Right renal cortex interstitium (tissue), 3 donors: ENCODE measurements around the gene PPP2R2D. TPM values are rescaled to one million over a fixed set of nuclear protein-coding genes. Genes with fewer than 3 reads are reported as not detected.
"Not testable (repeated sequence)": the region's sequence is repeated elsewhere in the genome, so short reads cannot be mapped to it uniquely, and the experiment has no call there.

Experiments
- DNase-seq, 3 donors: peaks; one replicate each; pipeline ENCODE4 v3.0.0-alpha.2; 2013; ENCODE audit warnings: low read depth in 3 of 3, low spot score in 2 of 3
- polyA plus RNA-seq, 3 donors: library from polyadenylated mRNA; unstranded; fragments of 120-200 nt; gene quantifications; one replicate each; pipeline ENCODE4 v1.2.1, GENCODE V29; 2013; ENCODE audit not compliant: insufficient read length in 3 of 3

PPP2R2D gene
- polyA plus RNA-seq, 3 donors = 37.5 to 43.8 (median 43.5) TPM

DNA sequence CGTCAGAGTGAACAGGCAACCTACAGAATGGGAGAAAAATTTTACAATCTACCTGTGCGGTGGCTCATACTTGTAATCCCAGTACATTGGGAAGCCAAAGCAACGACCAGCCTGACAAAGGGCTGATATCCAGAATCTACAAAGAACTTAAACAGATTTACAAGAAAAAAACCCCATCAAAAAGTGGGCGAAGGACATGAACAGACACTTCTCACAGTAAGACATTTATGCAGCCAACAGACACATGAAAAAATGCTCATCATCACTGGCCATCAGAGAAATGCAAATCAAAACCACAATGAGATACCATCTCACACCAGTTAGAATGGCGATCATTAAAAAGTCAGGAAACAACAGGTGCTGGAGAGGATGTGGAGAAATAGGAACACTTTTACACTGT lies 86.5 kb downstream of the PPP2R2D start:
- not testable (repeated sequence) for DNase-seq

GRCh38 chr10:131987786-131988185 lies 87.0 kb downstream of the PPP2R2D start:
- not testable (repeated sequence) for DNase-seq

GRCh38 chr10:131991726-131992125 lies 90.9 kb downstream of the PPP2R2D start:
- DNase-seq = no peak

DNA sequence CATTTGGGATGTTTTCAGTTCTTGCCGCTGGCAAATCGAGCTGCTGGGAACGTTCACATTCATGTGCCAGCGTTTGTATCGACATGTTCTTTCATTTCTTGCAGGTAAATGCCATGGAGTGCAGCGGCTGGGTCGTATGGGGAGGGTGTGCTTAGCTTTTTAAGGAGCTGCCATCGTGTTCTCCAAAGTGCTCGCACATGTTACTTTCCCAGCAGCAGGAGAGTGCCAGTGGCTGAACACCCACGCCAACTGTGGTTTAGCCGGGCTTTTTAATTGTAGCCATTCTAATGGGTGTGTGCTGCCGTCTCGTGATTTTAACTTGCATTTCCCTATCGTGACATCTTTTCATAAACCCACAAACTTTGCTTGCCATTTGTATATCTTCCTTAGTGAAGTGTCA lies 92.5 kb downstream of the PPP2R2D start:
- no peak for DNase-seq

DNA sequence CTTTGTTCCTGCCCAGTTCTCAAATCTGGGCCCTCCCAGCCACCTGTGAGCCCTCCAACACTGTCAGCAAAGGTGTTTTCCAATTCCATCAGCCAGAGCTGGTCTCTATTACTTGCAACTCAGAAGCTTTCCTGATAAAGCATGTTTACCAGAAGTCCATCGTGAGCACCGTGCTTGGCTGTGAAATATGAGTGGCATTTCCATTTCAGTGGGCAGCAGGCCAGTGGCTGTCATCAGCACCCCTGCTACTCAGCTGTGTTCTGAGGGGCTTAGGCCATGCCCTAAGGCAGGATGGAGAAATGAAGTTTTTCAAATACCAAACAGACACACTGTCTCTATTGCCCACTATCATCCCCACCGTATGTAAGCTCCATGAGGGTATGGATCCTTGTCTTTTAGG lies 93.6 kb downstream of the PPP2R2D start:
- no peak for DNase-seq

GRCh38 chr10:131996466-131997365 lies 95.9 kb downstream of the PPP2R2D start:
- no peak for DNase-seq

DNA sequence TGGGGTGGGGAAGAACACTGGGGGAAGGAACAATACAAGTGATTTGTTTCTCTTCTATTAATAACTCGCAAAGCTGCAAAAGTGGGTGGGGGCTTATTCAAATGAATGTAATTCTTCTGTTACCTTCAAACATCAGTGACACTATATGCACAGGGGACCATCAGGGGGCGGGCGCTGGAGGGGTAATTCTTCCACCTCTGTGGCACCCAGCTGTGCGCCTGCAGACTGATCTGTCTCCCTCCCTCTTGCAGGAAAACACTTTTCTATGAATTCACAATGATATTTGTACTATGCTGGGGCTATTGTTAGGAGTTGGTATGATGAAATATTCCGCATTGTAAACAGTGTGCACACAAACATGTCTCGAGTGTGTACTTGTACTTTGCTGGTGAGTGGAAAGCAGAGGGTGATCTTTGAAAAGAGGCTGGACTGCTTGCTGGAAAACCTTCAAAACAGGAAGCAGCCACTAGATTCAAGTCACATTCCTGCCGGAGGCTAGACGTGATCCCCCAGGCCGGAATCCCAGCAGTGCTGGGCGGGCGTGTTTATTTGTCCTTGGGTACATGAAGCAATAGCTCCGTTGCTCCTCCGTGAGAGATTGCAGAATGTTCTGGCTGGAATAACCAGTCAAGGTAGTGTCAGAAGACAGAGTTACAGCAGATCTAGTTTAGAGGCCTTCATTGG lies 96.7 kb downstream of the PPP2R2D start:
- no peak for DNase-seq

DNA sequence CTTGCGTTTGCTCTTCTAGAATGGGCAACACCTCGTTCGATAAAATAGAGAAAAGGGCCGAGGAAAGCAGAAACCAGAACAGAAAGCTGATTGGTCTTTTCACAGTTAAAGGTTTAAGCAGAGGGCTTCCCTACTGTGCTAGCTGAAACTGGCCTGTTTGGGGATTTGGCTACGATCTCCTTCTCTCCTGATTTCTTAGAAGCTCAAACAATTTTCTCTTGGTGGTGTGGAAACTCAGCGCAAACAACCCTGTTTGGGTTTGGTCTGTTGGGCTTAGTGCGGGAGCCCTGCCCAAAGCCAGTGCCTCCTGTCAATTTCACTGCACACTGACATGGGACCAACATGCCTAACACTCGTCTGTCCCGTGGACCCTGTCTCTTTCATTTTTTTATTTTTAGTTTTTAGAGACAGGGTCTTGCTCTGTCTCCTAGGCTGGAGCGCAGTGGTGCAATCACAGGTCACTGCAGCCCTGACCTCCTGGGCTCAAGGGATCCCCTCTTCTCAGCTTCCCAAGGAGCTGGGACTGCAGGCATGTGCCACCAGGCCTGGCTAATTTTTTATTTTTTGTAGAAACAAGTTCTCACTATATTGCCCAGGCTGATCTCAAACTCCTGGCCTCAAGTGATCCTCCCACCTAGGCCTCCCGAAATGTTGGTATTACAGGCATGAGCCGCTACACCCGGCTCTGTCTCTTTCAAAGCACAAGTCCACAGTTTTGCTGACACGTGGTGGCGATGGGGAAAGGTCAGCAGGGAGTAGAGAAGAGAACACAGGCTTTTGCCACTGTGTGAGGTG lies 97.4 kb downstream of the PPP2R2D start:
- DNase-seq = no peak

DNA sequence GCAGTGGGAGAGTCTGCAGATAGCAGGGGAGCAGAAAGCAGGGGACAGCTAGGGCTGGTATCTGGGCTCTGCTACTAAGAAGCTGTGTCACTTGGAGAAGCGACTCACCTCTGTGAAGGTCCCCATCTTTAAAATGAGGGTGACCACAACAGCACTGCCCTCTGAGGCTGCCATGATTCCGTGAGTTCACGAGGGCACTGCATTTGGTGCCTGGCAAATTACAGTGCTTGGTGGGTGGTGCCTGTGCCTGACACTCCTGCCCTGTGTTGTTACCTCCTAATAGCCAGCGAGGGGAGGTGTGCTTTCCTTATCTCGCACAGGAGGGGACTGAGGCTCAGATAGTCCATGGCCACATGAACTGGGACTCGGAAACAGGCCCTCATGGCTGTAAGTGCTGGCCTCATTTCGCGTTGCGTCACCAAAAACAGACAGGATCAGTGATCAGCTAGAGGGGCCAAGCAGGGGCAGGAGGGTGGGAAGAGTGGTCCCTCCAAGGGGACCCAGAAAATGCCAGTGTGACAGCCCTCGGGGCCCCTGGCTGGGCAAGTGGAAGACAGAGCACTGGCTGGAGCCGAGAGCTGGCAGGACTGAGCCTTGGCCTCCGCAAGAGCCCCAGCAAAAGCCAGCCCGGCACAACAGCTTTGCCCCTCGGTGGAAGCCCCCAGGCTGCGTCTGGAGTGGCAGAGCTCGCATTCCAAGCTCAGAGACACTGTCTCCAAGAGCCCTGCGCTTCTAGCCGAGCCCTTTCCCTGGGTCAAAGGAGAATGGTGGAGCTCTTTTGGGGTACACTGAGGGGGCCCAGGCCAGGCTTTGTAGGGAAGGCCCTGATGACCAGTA lies 98.3 kb downstream of the PPP2R2D start:
- DNase-seq = no peak

- DNase-seq = no peak
These were observed 100.6 kb downstream of the PPP2R2D start for GRCh38 chr10:132001238-132001972.

DNA sequence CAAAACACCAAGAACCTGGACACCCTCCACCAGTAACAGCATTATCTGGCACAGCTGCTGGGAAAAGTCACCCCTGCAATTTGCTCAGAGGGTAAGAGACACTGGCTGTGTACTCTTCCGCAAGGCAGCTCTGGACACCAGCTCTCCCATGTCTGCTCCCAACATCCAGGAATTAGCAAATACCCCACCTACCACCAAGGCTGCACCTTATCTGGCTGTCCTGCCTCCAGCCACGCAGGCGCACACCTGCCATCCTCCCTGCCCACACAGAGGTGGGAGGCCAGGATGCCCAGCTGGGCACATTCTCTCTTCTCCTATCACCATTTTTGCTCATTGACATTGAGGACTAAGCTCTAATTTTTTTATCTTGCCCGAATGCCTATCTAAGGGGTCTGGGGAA lies 101.2 kb downstream of the PPP2R2D start:
- no peak for DNase-seq

DNA sequence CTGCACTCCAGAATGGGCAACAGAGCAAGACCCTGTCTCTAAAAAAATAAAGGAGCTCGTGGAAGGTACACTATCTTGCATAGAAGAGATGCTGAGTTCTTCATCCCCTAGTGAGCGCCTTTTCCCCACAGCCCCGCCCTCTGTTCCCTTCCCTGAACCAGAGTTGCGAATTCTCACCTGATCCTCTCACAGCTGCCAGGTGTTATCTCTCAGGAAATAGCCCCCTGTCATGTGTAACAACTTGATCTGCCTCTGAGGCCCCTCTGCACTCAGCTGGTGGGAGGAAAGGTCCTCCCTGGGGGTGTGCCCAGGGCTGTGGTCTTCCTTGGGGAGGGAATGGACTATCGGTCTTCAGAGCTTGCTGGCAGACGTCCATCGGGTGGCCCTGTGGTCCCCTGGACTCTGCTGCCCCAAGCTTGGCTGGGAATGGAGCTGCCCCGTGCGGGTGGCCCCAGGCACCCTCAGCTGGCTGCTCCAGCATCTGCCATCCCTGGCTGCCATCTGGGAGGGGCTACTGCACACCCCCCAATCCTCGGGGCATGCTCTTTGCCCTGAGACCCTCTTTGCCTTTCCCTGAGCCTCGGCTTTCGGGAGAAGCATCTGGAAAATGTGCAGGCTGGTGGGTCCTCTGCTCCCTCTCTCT lies 102.6 kb downstream of the PPP2R2D start:
- DNase-seq = no peak

- no peak for DNase-seq
These were observed 103.2 kb downstream of the PPP2R2D start for GRCh38 chr10:132004052-132004451.

DNA sequence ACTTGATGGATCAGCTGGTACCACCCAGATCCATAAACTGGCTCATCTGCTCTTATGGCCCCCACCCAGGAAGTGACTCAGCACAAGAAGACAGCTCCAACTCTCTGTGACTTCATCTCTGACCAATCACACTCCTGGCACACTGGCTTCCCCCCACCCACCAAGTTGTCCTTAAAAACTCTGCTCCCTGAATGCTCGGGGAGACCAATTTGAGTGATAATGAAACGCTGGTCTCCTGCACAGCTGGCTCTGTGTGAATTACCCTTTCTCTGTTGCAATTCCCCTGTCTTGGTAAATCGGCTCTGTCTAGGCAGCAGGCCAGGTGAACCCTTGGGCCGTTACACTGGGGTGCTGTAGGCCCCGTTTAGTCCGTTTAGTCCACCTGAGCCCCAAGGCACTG lies 104.3 kb downstream of the PPP2R2D start:
- DNase-seq = no peak

DNA sequence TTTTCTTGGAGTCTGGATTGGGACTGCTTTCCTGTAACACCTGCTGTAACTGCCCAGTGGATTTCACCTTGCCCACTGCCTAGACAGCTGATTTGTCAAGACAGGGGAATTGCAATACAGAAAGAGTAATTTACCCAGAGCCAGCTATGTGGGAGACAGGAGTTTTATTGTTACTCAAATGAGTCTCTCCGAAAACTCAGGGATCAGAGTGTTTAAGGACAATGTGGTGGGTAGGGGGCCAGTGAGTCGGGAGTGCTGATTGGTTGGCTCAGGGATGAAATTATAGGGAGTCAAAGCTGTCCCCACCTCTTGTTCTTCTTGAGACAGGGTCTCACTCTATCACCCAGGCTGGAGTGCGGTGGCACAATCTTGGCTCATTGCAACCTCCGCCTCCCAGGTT lies 106.2 kb downstream of the PPP2R2D start:
- no peak for DNase-seq

- no peak for DNase-seq
These were observed 106.9 kb downstream of the PPP2R2D start for GRCh38 chr10:132007681-132008080.
